HCT116 (cell line): ENCODE measurements around the gene SLCO6A1. TPM values are rescaled to one million over a fixed set of nuclear protein-coding genes. Genes with fewer than 3 reads are reported as not detected.

ENCODE experiments used
- ATAC-seq: fragments of 200-7000 bp; cut with Tn5 transposase; 2 replicates; pipeline ENCODE4 v1.9.1; 2020; ENCODE audit warnings: mild to moderate bottlenecking, moderate library complexity
- BruUV-seq: library from RNA; stranded (reverse); fragments of 400-500 nt; replicated peaks from 2 replicates; lab custom pipeline; 2021; lab: Mats Ljungman, UMichigan
- CTCF ChIA-PET: fragments of 300-600 bp; sonication (Branson Sonifier 250); formaldehyde crosslinking; loops from one replicate; lab custom pipeline; 2021; ENCODE audit warnings: antibody characterized with exemption; lab: Charles Lee
- POLR2A ChIA-PET: fragments of 300-600, 350-600 bp; sonication (Branson Sonifier 250); formaldehyde crosslinking; loops from one replicate; lab custom pipeline; 2021; ENCODE audit warnings: antibody characterized with exemption; lab: Charles Lee
- RAD21 ChIA-PET, 2 experiments: fragments of 300-600 bp; sonication (Branson Sonifier 250); formaldehyde crosslinking; loops; one replicate each; lab custom pipeline; 2023; ENCODE audit warnings: low total read pairs in 2 of 2; ENCODE audit not compliant: uncharacterized antibody in 2 of 2, unreplicated experiment in 2 of 2, low non-redundant PET in 1 of 2; lab: Charles Lee
- DNase-seq: peaks from one replicate; pipeline ENCODE4 v3.0.0-alpha.2; 2010; ENCODE audit warnings: low read depth, low spot score
- H2AFZ ChIP-seq: fragments of 200-600 bp; shearing (Covaris generic), sonication (generic); 2 replicates; pipeline ENCODE4 v1.6.1; 2017; ENCODE audit warnings: low read depth, mixed run types, mixed read lengths, antibody characterized with exemption, low read length; ENCODE audit not compliant: poor library complexity, severe bottlenecking
- H3K27ac ChIP-seq: 2 replicates; pipeline ENCODE4 v1.5.1; 2012; ENCODE audit warnings: low read depth, low read length
- H3K27me3 ChIP-seq: fragments of 200-600 bp; sonication (generic); 2 replicates; pipeline ENCODE4 v1.6.1; 2016; ENCODE audit warnings: mixed run types, low read length, mixed read lengths; ENCODE audit not compliant: insufficient read depth
- H3K36me3 ChIP-seq, 2 experiments: fragments of 200-500 bp in 1 of 2; fragments of 200-600 bp in 1 of 2; sonication (Bioruptor generic) in 1 of 2; sonication (generic) in 1 of 2; 2 replicates each; pipeline versions ENCODE4 v1.5.1 to v1.6.1; 2014 to 2016; ENCODE audit warnings: low read length in 2 of 2, inconsistent platforms in 1 of 2, mixed read lengths in 1 of 2, mixed run types in 1 of 2; ENCODE audit not compliant: insufficient read depth in 2 of 2, control insufficient read depth in 1 of 2
- H3K4me1 ChIP-seq, 2 experiments: fragments of 200-600 bp in 1 of 2; sonication (generic) in 1 of 2; 2 replicates each; pipeline versions ENCODE4 v1.5.1 to v1.6.1; 2012 to 2017; ENCODE audit warnings: low read length in 2 of 2, inconsistent platforms in 1 of 2, mild to moderate bottlenecking in 1 of 2, mixed read lengths in 1 of 2, mixed run types in 1 of 2, moderate library complexity in 1 of 2; ENCODE audit not compliant: insufficient read depth in 2 of 2, control insufficient read depth in 1 of 2
- H3K4me2 ChIP-seq: fragments of 200-600 bp; sonication (generic); 2 replicates; pipeline ENCODE4 v1.6.1; 2017; ENCODE audit warnings: mixed run types, low read length, mixed read lengths
- H3K4me3 ChIP-seq, 2 experiments: fragments of 200-600 bp in 1 of 2; sonication (generic) in 1 of 2; replicated peaks in 1 of 2; 2 replicates each; pipeline ENCODE4 v1.5.1; 2011 to 2016; ENCODE audit warnings: low read length in 2 of 2, control low read depth in 1 of 2, low read depth in 1 of 2, mild to moderate bottlenecking in 1 of 2, mixed read lengths in 1 of 2, mixed run types in 1 of 2
- H3K79me2 ChIP-seq: fragments of 200-600 bp; sonication (generic); 2 replicates; pipeline ENCODE4 v1.6.1; 2017; ENCODE audit warnings: mild to moderate bottlenecking, mixed run types, low read length, moderate library complexity, mixed read lengths; ENCODE audit not compliant: insufficient read depth
- H3K9ac ChIP-seq: fragments of 200-600 bp; sonication (generic); 2 replicates; pipeline ENCODE4 v1.6.1; 2016; ENCODE audit warnings: low read length, mixed read lengths
- H3K9me2 ChIP-seq: fragments of 200-600 bp; sonication (generic), shearing (Covaris generic); 2 replicates; pipeline ENCODE4 v1.6.1; 2017; ENCODE audit warnings: mixed run types, mild to moderate bottlenecking, moderate library complexity; ENCODE audit not compliant: insufficient read depth
- H3K9me3 ChIP-seq, 2 experiments: fragments of 200-500 bp in 1 of 2; fragments of 200-600 bp in 1 of 2; sonication (Bioruptor generic) in 1 of 2; sonication (generic) in 1 of 2; 2 replicates each; pipeline ENCODE4 v1.6.1; 2014 to 2017; ENCODE audit warnings: low read length in 2 of 2, mixed read lengths in 2 of 2, inconsistent platforms in 1 of 2, low read depth in 1 of 2, mild to moderate bottlenecking in 1 of 2, mixed run types in 1 of 2, moderate library complexity in 1 of 2; ENCODE audit not compliant: control insufficient read depth in 1 of 2, insufficient read depth in 1 of 2
- H4K20me1 ChIP-seq: fragments of 200-600 bp; sonication (generic), shearing (Covaris generic); 2 replicates; pipeline ENCODE4 v1.6.1; 2017; ENCODE audit warnings: mixed run types, mild to moderate bottlenecking, moderate library complexity; ENCODE audit not compliant: insufficient read depth
- CBX3 ChIP-seq: IDR thresholded peaks from 2 replicates; pipeline ENCODE4 v1.6.1; 2012; ENCODE audit warnings: low read depth
- CTCF ChIP-seq, 3 experiments: fragments of 200-600 bp in 1 of 3; sonication (generic) in 1 of 3; IDR thresholded peaks in 2 of 3; conservative IDR thresholded peaks in 1 of 3; 2 replicates each; pipeline ENCODE4 v1.5.1; 2012 to 2017; ENCODE audit warnings: low read depth in 2 of 3, low read length in 2 of 3, antibody characterized with exemption in 1 of 3, borderline replicate concordance in 1 of 3, control low read depth in 1 of 3, mild to moderate bottlenecking in 1 of 3, mixed read lengths in 1 of 3, mixed run types in 1 of 3, moderate library complexity in 1 of 3; ENCODE audit not compliant: insufficient read depth in 1 of 3
- EGR1 ChIP-seq: IDR thresholded peaks from 2 replicates; pipeline ENCODE4 v1.6.1; 2012; ENCODE audit warnings: low read depth
- ELF1 ChIP-seq: IDR thresholded peaks from 2 replicates; pipeline ENCODE4 v1.6.1; 2012; ENCODE audit warnings: low read depth, borderline replicate concordance
- JUND ChIP-seq: IDR thresholded peaks from 2 replicates; pipeline ENCODE4 v1.6.1; 2012
- POLR2A ChIP-seq: IDR thresholded peaks from 2 replicates; pipeline ENCODE4 v1.7.0; 2011; ENCODE audit warnings: borderline replicate concordance; ENCODE audit not compliant: insufficient read depth, insufficient read length; ENCODE audit errors: extremely low read depth
- RAD21 ChIP-seq: IDR thresholded peaks from 2 replicates; pipeline ENCODE4 v1.6.1; 2012; ENCODE audit warnings: low read depth, mild to moderate bottlenecking
- REST ChIP-seq: IDR thresholded peaks from 2 replicates; pipeline ENCODE4 v1.6.1; 2012; ENCODE audit warnings: low read depth
- SIN3A ChIP-seq: IDR thresholded peaks from 2 replicates; pipeline ENCODE4 v1.6.1; 2012; ENCODE audit warnings: low read depth
- YY1 ChIP-seq: IDR thresholded peaks from 2 replicates; pipeline ENCODE4 v1.6.1; 2011; ENCODE audit warnings: low read length, low read depth, moderate library complexity, mild to moderate bottlenecking; ENCODE audit not compliant: insufficient replicate concordance; ENCODE audit errors: extremely low read depth
- ZBTB33 ChIP-seq: IDR thresholded peaks from 2 replicates; pipeline ENCODE4 v1.6.1; 2011; ENCODE audit warnings: mild to moderate bottlenecking, low read length, moderate library complexity; ENCODE audit not compliant: insufficient replicate concordance; ENCODE audit errors: extremely low read depth
- ZNF274 ChIP-seq: fragments of 200-500 bp; sonication (Bioruptor generic); IDR thresholded peaks from 2 replicates; pipeline ENCODE4 v1.6.1; 2014; ENCODE audit warnings: mild to moderate bottlenecking, low read depth, low read length, inconsistent platforms
- intact Hi-C: fragments of 100-400 bp; cut with micrococcal nuclease; formaldehyde crosslinking; loops from 2 replicates; pipeline ENCODE4 v1.10.0; 2022
- total RNA-seq: library from RNA; stranded (reverse); gene quantifications from one replicate; pipeline ENCODE4 v1.2.1, GENCODE V29; 2021; ENCODE audit not compliant: unreplicated experiment

Gene SLCO6A1
- total RNA-seq, 1 experiment from 2014 or later, result 0.69 TPM

GRCh38 chr5:102528600-102528999 lies 29.8 kb upstream of the SLCO6A1 start:
- BruUV-seq, result no TSS peak
- Histone ChIP-seq H3K4me2 (no peak overlapping the region), H3K27ac (no peak overlapping the region), H3K4me3 (no peak overlapping the region), H4K20me1 (no peaks in the 10 kb centered on the region), H3K79me2 (no peaks in the 10 kb centered on the region), H2AFZ (no peak overlapping the region), H3K9me3 (no peaks in the 10 kb centered on the region), H3K9ac (no peak overlapping the region), H3K9me2 (no peaks in the 10 kb centered on the region), H3K4me1 (no peaks in the 10 kb centered on the region), H3K27me3 (no peaks in the 10 kb centered on the region), H3K36me3 (no peaks in the 10 kb centered on the region)
- RAD21 ChIA-PET, result no interaction called here
- POLR2A ChIA-PET, result no interaction called here
- intact Hi-C loops, result no loop called here
- ATAC-seq (no peak), DNase-seq (no peak)
- TF ChIP-seq POLR2A (no peak), CBX3 (no peak), CTCF (IDR thresholded peaks at IDR 0.05 in 2 of 3, conservative IDR thresholded peaks at IDR 0.05 in 1 of 3; ENCODE audit: borderline replicate concordance in 1 of 3, insufficient read depth in 1 of 3, low read depth in 2 of 3, low read length in 2 of 3) (no peak)
- CTCF ChIA-PET, result no interaction called here

GRCh38 chr5:102527547-102527946 lies 28.7 kb upstream of the SLCO6A1 start:
- no peaks in the 10 kb centered on the region for H3K36me3 ChIP-seq
- H3K4me2 ChIP-seq, result no peak overlapping the region
- no TSS peak for BruUV-seq
- H3K9ac ChIP-seq, result no peak overlapping the region
- DNase-seq (no peak), ATAC-seq (no peak)
- TF ChIP-seq ELF1 (no peak), REST (no peak), ZNF274 (no peak), SIN3A (no peak), EGR1 (no peak), RAD21 (no peak), ZBTB33 (no peak), JUND (no peak), CBX3 (no peak), YY1 (no peak), POLR2A (no peak)
- H2AFZ ChIP-seq, result no peak overlapping the region
- H3K4me1 ChIP-seq, result no peaks in the 10 kb centered on the region
- no peaks in the 10 kb centered on the region for H3K9me2 ChIP-seq
- ChIA-PET CTCF (interaction anchor here (1.2 kb wide), 1 partner anchor 9 kb away, joined by 5 read pairs; no protein-coding TSS in a partner anchor), POLR2A (no interaction called here), RAD21 (no interaction called here)
- H4K20me1 ChIP-seq, result no peaks in the 10 kb centered on the region
- H3K79me2 ChIP-seq, result no peaks in the 10 kb centered on the region
- no peaks in the 10 kb centered on the region for H3K27me3 ChIP-seq
- no peak overlapping the region for H3K4me3 ChIP-seq
- no peaks in the 10 kb centered on the region for H3K9me3 ChIP-seq
- intact Hi-C loops, result no loop called here
- no peak overlapping the region for H3K27ac ChIP-seq
